Measurements from ENCODE around the gene TGFBR3L.
"Not testable (repeated sequence)": the region's sequence is repeated elsewhere in the genome, so short reads cannot be mapped to it uniquely, and the experiment has no call there.

Gene TGFBR3L

GRCh38 chr19:7918615-7919421 is 4.2 kb downstream of the TGFBR3L start:
- DNase-seq: no peak

GRCh38 chr19:7919610-7920518 is 5.2 kb downstream of the TGFBR3L start, which contains the start of gene SNAPC2:
TSS of gene SNAPC2 (plus strand) at chr19:7920338. CDS start at chr19:7920367, 29 bp downstream.
- peak; percentile 97 for DNase-seq

DNA sequence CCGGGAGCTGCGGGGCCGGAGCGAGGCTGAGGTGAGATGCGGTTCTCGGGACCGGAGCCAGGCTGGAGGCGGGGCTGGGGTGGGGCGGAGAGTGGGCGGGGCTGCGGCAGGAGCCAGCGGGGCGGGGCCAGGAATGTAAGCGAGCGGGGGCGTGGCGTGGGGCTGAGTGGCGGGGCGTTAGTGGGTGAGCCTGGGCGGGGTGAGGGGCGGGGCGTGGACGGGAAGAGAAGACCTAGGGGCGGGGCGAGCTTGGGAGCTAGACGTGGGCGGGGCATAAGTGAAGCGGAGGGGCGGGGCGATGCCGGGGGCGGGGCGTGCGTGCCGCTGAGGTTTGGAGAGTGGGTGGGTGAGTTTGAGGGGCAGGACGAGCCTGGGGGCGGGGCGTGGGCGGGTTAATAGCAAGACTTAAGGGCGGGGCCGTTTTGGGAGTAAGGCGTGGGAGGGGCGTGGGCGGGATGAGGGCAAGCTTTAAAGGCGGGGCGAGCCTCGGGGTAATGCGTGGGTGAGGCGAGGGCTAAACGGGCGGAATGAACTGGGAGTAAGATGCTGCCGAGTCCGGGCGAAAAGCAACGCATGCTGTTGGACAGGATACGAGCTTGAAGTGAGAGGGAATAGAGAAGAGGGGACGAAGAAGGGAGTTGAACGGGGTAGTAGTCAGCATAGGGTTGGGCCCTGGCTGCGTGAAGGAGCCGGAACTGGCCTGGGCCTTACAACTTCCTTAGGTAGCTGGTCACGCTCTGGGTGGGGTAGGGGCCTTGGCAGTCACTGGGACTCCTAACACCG is 6.1 kb downstream of the TGFBR3L start:
- DNase-seq: peak; percentile 99

- DNase-seq: no peak
These were observed 6.8 kb downstream of the TGFBR3L start for GRCh38 chr19:7921302-7921966.

GRCh38 chr19:7921967-7922835 is 7.6 kb downstream of the TGFBR3L start:
- no peak for DNase-seq

- no peak for DNase-seq
These were observed 8.2 kb downstream of the TGFBR3L start for GRCh38 chr19:7922836-7923195.

- DNase-seq: no peak
These were observed 8.9 kb downstream of the TGFBR3L start for GRCh38 chr19:7923295-7924191.

GRCh38 chr19:7924241-7924640 is 9.6 kb downstream of the TGFBR3L start:
- no peak for DNase-seq

DNA sequence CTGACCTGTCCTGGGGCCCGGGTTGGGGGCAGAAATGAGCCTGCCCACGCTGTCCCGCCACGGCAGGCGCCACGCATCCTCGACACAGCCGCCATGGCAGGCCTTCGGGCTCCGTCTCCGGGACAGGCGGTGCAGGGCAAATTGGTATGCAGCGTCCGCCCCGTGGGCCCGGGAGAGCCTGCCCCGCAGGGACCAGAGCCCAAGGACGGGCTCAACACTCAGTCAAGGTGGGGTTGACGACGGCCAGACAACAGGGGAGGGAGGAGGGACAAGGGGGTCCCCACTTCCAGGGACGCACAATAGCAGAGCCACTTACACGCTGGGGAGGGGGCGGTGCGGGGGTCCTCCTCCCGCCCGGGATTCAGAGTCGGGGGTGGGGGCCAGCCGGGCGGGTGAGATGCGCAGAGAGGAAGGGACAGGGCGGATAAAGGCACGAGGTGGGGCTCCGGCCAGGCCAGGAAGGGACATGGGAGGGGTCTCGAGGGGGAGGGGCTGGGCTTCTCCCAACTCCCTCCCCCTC is 10.1 kb downstream of the TGFBR3L start:
- no peak for DNase-seq

DNA sequence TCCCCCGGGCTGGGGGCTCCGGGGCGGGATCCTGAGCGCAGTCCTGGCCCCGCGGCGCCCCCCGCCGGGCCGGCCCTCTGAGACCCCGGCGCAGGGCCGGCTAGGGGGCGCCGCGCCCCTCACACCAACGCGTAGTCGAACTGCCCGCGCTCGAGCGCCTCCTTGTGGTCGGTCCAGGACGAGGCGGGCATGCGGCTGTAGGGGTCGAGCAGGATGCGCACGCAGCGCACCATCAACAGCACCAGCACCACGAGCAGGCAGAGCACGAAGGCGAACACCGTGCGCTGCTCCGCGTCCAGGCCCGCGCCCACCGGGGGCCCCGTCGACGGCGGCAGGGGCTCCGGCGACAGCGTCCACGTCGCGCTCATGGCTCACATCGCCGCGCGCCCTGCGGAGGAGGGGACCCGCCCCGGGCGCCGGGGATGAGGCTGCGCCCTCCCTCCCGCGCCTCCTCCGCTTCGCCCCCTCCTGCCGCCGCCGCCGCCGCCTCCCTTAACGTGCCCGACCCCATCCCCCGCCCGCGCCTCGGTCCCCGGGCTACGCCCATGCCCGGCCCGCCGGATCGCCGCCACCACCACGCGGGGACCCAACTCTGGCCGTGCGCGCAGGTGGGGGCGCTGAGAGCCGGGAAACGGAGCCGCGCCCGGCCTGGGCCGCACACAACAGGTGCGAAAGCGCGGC is 10.7 kb downstream of the TGFBR3L start:
- DNase-seq: peak; percentile 81

DNA sequence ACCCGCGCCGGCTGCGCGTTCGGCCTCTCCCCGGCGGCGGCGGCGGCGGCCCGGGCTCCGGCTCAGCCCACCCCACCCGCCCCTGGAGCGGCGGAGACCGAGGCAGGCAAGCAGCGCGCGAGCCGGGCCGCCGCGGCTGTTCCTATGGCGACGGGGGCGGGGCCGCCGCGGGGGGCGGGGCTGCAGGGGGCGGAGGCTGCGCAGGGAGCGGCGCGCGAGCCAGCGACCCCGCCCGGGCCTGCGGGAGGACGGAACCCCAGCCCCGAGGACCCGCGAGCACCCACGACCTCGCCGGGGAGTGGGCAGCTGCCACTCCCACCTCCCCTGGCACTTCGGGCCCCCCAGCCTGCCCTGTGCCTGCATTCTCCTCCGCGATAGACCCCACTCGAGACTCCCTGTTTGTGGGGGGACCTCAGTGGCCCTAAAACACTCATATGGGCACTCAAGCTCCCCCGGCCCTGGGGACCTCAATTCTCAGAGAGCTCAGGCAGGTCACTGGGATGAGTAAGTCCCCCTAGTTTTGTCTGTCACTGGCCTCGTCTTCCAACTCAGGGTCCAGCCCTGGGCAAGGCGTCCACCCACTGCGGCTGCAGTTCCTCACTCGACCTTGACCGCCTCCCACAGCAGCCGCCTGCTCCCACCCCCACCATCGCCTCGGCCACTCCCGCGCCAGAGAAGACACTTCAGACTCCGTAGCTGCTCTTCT is 11.5 kb downstream of the TGFBR3L start, which contains the start of gene CTXN1:
Gene CTXN1 (minus strand): TSS at position 115 of the 706 bp plus-strand sequence. CDS start 597 bp downstream, outside the sequence.
- peak; percentile 76 for DNase-seq

DNA sequence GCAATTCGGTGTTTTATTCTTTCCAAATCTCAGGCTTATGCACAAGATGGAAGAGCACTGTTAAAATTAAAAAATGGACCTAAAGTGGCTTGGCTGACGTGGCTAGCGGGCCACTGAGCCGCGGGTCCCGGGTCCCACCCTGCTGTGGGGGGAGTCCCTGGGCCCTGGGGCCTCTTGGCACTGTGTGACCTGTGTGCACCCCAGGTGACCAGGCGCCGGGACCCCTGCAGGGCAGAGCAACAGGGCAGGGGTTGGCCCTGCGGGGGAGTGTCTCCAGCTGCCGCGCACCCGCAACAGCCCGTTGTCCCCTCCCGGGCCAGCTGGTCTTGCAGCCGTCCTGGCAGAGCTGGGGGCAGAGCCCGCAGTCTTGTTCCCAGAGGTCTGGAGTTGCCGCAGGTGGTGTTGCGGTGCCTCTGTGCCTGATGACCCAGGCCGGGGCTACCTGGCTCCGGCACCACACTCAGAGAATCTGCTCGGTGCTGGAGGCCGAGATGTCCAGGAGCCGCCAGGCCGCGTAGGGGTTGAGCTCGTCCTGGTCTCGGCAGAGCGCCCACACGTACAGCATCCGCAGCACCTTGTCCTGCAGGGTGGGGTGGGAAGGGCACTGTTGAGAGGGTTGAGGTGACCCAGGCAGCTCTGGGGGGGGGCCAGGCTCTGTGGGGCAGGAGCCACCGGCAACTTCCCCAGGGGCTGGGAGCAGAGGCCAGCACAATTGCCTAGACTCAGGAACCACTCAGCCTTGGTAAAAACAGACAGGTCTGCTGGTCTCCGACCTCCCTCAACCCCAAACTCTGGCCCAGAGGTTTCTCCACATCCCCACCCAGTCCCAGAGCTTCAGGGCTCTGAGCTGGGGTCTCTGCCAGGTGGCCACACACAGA is 12.3 kb downstream of the TGFBR3L start:
- DNase-seq: no peak

- DNase-seq: no peak
These were observed 13.1 kb downstream of the TGFBR3L start for GRCh38 chr19:7927605-7928333.

GRCh38 chr19:7928334-7928706 is 13.7 kb downstream of the TGFBR3L start:
- DNase-seq: no peak

DNA sequence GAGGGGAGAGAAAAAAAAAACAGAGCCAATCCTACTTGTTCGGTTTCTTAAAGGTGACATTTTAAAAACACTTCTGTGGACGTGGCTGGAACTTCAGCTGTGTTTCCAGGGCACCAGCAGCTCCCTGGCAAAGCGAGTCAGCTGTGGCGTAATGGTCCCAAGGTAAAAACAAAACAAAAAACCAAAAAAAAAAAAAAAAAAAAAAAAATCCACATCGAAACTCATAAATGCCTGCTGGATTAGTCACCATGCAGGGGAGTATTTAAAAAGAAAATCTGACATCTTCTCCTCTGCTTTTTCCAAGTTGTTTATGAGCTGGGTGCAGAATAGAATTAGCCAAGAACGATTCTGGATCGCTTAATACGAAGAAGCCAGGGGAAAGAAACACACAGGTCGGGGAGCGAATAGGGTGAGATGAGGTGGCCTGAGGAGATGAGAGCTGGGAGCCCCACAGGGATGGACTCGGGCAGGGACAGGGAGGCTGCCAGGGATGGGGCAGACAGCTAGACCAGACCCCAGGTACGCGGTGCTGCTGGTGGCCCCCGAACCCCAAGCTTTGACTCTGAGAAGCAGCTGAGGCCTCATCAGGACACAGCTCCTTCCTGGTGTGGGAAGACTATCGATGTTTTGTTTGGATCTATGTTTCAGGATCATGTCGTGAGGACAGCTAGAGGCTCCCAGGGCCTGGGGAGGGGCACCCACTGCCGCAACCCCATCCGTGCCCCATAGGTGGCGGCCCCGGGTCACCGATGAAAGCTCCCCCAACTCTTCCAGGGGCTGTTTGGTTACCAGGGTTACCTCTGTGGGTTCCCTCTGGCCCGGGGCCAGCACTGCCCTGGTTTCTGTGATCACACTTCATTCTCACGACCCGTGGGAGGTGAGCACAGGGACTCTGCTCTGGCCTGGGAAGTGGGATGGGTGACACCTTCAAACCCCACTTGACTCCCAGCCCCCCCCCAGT is 14.4 kb downstream of the TGFBR3L start:
- DNase-seq: peak; percentile 54

- not testable (repeated sequence) for DNase-seq
These were observed 15.4 kb downstream of the TGFBR3L start for GRCh38 chr19:7930030-7930429.
